GM11168 (cell line): ENCODE results near the gene TGFBR3.

ENCODE experiments used
- in situ Hi-C: fragments of 300-500 bp; cut with MboI; formaldehyde crosslinking; loops from one replicate; pipeline ENCODE4 v1.12.0; 2022; ENCODE audit warnings: low sequenced_read_pairs; ENCODE audit not compliant: unreplicated experiment

Gene TGFBR3

DNA sequence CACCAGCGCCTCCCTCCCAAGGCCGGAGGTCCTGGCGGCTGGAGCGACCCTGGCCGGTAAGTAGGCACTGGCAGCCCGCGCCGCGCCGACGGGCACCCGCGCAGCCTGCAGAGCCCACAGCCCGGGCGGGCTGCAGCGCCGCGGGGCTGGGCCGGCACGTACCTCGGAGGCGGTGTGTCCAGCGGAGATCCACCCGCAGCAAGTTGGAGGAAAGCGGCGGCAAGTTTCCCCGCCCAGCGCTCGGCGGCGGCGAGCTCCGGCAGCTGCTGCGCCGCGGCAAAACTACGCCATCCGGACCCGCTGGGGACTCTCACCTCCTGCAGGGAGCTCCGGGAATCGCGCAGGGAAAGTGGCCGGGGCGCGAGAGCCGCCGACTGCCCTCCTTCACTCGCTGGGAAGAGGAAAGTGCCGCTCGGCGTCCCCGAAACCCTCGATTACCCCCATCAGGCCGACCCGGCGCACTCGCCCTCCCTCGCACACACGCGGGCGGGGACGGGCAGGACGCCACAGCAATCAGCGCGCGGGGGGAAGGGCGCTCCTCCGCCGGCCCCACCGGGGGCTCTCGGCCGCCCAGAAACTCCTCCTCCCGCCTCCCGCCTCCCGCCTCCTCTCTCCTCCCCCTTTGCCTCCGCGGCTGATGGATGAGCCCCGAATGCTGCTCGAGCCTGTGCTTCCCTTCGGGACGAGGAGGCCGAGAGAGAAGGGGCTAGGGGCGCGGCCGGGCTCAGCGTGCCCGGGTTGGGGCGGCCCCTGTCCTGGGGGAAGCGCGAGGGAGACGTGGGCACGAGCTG, at the start of gene TGFBR3:
Gene TGFBR3, minus strand, starts transcription at position 436 of the 791 bp plus-strand sequence. CDS start 24,620 bp downstream, outside the sequence.
- in situ Hi-C loops, result no loop called here

DNA sequence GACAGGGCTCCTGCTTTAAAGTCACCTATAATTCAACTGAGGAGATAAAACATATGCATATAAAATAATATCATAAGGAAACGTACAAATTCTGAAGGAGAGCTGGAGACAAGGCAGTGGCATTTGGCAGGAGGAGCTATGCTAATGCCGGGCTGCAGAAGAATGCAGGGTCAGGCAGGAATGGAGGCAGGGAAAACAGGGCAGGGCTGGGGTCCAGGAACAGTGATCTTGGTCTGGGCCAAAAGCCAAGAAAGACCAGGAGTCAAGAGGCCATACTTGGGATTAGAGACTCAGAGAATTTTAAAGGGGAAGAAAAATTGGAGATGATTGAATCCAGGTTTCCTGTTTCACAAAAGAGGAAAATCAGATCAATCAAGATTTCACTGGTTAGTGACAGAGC, 43.3 kb upstream of the TGFBR3 start:
- in situ Hi-C loops, result loop anchor here (5.0 to 10.0 kb wide), 2 partner anchors 414 to 652 kb away; no protein-coding TSS in a partner anchor

- in situ Hi-C loops, result loop anchor here (5.0 to 10.0 kb wide), 2 partner anchors 413 to 651 kb away; no protein-coding TSS in a partner anchor
These were observed 42.1 kb upstream of the TGFBR3 start for GRCh38 chr1:91928026-91928425.

- in situ Hi-C loops, result loop anchor here (5.0 to 10.0 kb wide), 2 partner anchors 411 to 649 kb away; no protein-coding TSS in a partner anchor
These were observed 39.9 kb upstream of the TGFBR3 start for GRCh38 chr1:91925644-91926435.

DNA sequence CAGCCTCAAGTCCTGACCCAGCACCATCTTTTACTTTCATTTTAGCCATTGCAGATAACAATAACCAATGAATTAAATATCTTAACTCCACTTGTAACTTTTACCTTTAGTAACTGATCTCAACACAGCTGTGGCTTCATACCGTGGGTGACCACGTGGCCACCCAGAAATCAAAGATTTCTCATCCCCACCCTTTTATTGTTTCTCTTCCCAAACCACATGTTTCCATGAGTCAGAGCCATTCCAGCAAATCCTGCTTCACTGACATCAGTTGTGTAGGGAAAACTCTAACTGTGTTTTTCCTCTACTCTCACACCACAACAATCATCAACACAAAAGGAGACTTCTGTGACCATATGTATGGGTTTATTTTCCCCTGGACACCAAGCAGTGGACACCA, 38.2 kb upstream of the TGFBR3 start:
- in situ Hi-C loops, result loop anchor here (10.0 kb wide), 1 partner anchor 409 kb away; no protein-coding TSS in a partner anchor

GRCh38 chr1:91919962-91920361, 34.0 kb upstream of the TGFBR3 start:
- in situ Hi-C loops, result loop anchor here (10.0 kb wide), 1 partner anchor 405 kb away; no protein-coding TSS in a partner anchor

DNA sequence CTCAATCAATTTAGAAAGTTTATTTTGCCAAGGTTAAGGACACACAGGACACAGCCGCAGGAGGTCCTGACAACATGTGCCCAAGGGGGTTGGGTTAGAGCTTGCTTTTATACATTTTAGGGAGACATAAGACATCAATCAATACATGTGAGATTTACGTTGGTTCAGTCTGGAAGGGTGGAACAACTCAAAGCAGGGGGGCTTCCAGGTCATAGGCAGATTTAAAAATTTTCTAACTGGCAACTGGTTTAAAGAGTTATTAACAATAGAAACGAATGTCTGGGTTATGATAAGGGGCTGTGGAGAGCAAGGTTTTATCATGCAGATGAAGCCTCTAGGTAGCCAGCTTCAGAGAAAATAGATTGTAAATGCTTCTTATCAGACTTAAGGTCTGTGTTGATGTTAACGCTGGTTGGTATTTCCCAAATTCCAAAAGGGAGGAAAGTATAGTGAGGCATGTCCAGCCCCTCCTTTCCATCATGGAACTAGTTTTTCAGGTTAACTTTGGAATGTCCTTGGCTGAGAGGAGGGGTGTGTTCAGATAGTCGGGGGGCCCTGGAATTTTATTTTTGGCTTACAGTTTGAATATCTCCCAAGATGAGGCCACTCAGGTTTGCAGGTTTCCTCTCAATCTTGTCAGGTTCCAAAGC, 31.0 kb upstream of the TGFBR3 start:
- in situ Hi-C loops, result no loop called here

DNA sequence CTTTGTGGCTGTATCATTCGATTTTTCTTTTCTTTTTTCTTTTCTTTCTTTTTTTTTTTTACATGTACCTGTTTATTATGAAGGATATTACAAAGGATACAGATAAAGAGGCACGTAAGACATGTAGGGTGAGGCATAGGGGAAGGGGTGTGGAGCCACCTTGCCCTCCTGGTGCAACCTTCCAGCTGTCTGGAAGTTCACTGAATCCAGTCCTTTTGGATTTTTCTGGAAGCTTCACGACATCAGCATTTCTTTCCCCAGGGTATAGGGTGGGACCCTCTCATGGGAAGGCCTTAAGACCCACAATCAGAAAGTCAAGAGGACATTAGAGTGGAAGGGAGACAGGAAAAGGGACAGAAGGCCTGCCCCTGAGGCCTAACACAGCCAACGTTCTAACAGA, 30.1 kb upstream of the TGFBR3 start:
- in situ Hi-C loops, result no loop called here

DNA sequence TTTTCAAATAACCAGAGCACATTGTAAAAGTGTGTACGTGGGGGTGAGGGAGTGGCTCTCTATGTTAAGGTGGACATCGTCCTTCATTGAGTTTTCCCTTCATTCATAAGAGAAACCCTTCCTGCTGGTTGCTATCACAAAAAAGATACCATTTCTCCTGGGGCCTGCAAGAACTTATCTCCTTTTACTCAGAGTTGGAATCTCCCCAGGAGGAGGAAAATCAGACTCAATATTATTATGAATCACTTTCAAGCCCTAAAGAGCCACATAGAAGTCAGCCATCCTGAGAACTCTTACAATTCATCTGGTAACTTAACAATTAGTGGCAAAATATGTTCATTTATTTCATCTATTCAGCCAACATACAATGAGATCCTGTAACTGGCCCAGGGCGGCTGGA, 27.1 kb upstream of the TGFBR3 start:
- in situ Hi-C loops, result no loop called here

- in situ Hi-C loops, result no loop called here
These were observed 26.3 kb upstream of the TGFBR3 start for GRCh38 chr1:91912266-91912665.

DNA sequence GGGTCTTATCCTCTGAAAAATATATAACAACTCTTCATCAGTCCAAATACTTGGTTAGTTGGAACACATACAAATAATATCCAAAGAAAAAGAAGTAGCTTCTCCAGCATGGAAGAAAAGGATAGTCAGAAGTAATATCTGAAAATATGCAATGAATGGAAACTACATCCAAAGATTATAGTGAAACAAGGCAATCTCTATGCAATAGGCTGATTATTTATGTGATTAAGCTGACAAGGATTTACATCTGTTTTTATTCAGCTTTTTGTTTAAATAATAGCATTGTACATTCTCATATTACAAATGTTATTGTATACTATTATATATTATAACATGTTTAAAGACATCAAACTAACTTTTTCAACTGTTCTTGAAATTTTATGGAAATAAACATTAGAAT, 15.3 kb upstream of the TGFBR3 start:
- in situ Hi-C loops, result no loop called here

DNA sequence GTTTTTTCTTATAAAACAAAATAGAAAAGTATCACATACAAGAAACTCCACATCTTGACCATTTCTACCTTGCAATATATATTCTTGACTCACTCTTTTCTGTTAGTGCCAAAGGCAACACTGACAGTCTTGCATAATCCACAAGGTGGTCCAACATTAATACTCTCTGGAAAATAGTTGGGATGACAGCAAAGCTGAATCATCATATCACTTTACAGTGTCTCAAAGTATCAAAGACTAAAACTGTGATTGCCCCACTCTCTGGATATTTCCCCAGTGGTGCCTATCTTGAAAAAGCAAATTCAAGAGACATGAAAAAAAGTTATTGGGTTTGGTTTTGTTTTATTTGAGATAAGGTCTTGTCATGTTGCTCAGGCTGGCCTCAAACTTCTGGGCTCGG, 14.6 kb upstream of the TGFBR3 start:
- in situ Hi-C loops, result no loop called here

DNA sequence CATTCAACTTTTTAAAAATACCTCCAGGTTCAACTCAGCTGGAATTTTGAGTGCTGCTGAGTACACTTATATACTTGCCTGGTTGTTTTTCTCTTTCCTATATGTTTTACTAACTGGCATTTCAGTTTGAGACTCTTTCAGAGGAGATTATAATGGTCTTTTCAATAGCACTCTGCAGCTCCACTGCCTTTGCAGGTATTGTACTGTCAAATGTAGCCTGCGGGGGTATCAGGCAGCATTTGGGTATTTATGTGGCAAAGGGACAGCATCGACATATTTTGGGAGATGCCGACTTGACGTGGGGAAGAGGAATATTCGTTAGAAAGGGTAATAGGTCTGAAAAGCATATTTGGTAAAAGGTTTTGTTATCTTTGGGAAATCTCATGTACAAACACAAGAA, 11.1 kb upstream of the TGFBR3 start:
- in situ Hi-C loops, result no loop called here

DNA sequence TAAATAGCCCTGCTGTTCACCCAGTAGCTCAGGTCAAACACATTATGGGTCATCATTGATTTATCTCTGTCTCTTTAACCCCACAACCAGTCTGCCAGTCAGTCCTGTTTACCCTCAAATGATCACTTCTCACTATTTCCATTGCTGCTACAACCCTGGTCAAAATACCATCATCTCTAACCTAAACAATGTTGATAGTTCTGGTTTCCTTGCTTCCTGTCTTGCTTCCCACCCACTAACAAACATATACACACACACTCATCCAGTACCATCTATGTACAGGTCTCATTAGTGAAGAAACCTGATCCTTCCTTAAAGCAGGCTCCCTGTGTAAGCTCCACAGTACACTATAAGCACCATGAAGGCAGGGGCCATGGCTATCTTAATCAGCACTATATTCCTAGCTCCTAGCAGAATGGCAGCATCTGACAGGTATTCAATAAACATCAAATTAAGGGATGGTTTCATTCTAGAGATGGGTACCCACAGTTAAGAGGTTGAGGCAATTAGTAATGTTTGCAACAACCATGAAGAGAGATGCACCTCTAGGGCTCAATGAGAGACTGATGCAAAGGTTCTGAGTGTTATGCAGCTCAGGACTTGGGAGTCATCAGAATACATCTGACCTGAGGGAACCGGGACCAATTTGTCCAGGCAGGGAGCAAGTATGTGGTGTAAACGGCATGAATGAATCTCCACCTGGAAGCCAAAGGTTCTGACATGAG, 10.0 kb upstream of the TGFBR3 start:
- in situ Hi-C loops, result no loop called here

- in situ Hi-C loops, result no loop called here
These were observed 8.2 kb upstream of the TGFBR3 start for GRCh38 chr1:91894036-91894761.

DNA sequence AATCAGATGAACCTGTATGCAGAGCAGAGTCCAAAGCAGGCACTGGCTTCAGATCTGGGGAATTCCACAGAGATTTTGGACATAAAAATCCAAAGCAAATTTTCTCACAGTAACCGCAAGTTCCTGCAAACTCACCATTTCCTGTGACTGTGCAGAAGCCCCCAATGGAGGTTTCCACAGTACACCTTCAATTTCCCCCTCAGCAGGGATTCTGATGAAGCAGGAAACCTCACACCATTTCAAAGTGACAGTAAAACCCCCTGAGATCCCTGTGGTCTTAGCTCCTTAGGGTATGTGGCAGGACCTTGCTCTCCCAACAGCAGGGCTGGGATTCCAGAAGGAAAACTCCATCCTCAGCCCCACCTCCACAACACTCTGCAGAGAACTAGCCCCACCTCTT, 6.0 kb upstream of the TGFBR3 start:
- in situ Hi-C loops, result no loop called here

GRCh38 chr1:91891454-91891853, 5.5 kb upstream of the TGFBR3 start:
- in situ Hi-C loops, result no loop called here

DNA sequence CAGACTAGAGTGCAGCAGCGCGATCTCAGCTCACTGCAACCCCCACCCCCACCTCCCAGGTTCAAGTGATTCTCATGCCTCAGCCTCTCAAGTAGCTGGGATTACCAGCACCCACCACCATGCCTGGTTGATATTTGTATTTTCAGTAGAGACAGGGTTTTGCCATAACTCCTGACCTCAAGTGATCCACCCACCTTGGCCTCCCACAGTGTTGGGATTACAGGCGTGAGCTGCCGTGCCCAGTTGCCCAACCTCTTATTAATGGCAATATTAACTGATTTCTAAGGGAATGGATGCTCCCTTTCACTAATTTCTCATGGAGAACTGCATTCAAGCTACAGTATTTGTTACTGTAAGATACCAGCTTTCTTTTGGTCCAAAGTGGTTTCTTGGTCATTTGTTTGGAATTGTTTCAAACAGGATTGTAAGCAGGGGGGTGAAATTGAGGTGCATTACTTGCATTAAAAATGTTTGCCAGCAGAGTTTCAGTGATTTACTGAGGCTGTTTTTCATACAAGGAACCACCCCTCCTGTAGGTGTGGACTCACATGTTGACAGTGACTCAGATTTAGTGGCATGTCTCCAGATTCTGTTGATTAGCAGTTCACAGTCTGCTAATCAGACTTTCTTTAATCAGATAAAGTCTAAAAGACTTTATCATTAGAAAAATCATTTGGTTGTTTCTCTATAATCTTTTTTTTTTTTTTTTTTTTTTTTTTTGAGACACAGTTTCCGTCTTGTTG, 3.9 kb upstream of the TGFBR3 start:
- in situ Hi-C loops, result no loop called here
